Measurements from ENCODE around the gene SARDH.
A peak's percentile ranks its signal among the peaks of the same experiment; 100 is the strongest.

SARDH gene

DNA sequence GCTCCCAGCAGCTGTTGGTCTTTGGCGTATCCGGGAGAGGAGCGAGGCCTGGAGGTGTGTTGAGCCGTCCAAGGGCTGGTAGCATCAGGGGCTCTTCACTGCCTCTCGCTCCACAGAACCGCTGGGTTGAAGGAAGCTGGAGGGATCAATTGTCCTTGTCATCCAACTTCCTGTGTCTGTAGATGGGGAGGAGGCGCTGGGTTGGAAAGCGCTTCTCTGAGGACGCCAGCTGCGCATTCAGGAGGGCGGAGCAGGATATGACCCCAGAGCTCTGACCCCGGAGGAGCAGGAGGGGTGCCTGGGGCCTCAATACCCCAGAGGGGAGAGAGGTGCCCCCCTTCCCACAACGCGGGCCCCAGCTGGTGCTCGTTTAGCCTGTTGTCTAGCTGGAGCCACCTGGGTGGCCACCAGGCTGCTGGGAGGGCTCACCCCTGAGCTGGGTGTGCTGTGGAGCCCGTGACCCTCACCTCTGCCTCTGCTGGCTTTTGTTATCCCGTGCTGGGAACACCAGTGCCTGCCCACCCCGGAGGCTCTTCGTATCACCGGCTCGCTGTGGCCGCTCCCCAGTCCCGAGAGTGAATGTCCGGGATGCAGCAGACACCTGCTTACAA lies 104.0 kb downstream of the SARDH start:
- H3K9ac ChIP-seq (ENCODE audit: low read depth, low read length) = no peak overlapping the region

GRCh38 chr9:133633681-133634080 lies 104.5 kb downstream of the SARDH start:
- Histone ChIP-seq H3K9me3 (ENCODE audit: insufficient read depth, low read length, severe bottlenecking) (no peaks in the 10 kb centered on the region), H3K4me1 (ENCODE audit: insufficient read depth, low read length) (peaks cover 4% of the 10 kb centered on the region), H3K36me3 (ENCODE audit: insufficient read depth, low read length) (no peaks in the 10 kb centered on the region), H3K4me2 (ENCODE audit: insufficient read depth, low read length) (no peak overlapping the region), H2AFZ (ENCODE audit: low read depth, low read length) (no peak overlapping the region), H3K4me3 (ENCODE audit: low read depth in 1 of 2, low read length in 2 of 2) (no peak overlapping the region), H3K27ac (ENCODE audit: low read length) (no peak overlapping the region), H3K27me3 (ENCODE audit: insufficient read depth, low read length, poor library complexity) (no peaks in the 10 kb centered on the region), H4K20me1 (ENCODE audit: insufficient read depth, low read length) (no peaks in the 10 kb centered on the region; the same call in 1 of the 2 replicates), H3K9ac (ENCODE audit: low read depth, low read length) (no peak overlapping the region), H3K79me2 (ENCODE audit: insufficient read depth, low read length) (no peaks in the 10 kb centered on the region)
- no peak for TF ChIP-seq EZH2 (IDR thresholded peaks at IDR 0.05; ENCODE audit: borderline replicate concordance, low read depth, low read length, severe bottlenecking)
- TF ChIP-seq, protein P1, sequence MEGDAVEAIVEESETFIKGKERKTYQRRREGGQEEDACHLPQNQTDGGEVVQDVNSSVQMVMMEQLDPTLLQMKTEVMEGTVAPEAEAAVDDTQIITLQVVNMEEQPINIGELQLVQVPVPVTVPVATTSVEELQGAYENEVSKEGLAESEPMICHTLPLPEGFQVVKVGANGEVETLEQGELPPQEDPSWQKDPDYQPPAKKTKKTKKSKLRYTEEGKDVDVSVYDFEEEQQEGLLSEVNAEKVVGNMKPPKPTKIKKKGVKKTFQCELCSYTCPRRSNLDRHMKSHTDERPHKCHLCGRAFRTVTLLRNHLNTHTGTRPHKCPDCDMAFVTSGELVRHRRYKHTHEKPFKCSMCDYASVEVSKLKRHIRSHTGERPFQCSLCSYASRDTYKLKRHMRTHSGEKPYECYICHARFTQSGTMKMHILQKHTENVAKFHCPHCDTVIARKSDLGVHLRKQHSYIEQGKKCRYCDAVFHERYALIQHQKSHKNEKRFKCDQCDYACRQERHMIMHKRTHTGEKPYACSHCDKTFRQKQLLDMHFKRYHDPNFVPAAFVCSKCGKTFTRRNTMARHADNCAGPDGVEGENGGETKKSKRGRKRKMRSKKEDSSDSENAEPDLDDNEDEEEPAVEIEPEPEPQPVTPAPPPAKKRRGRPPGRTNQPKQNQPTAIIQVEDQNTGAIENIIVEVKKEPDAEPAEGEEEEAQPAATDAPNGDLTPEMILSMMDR (IDR thresholded peaks at IDR 0.05; ENCODE audit: borderline replicate concordance, extremely low read depth, low read length, poor library complexity, severe bottlenecking) = no peak
- ATAC-seq (ENCODE audit: insufficient read depth, low read depth) (no peak), DNase-seq (no peak)

More for the DNA sequence above, 104.0 kb downstream of the SARDH start:
- no peaks in the 10 kb centered on the region for H3K36me3 ChIP-seq (ENCODE audit: insufficient read depth, low read length)
- peaks cover 4% of the 10 kb centered on the region for H3K4me1 ChIP-seq (ENCODE audit: insufficient read depth, low read length)
- TF ChIP-seq EZH2 (IDR thresholded peaks at IDR 0.05; ENCODE audit: borderline replicate concordance, low read depth, low read length, severe bottlenecking) = no peak
- TF ChIP-seq, protein P1 (IDR thresholded peaks at IDR 0.05; ENCODE audit: borderline replicate concordance, extremely low read depth, low read length, poor library complexity, severe bottlenecking) = no peak
- H3K79me2 ChIP-seq (ENCODE audit: insufficient read depth, low read length) = no peaks in the 10 kb centered on the region
- no peak overlapping the region for H3K27ac ChIP-seq (ENCODE audit: low read length)
- no peak overlapping the region for H3K4me3 ChIP-seq (ENCODE audit: low read depth in 1 of 2, low read length in 2 of 2)
- H4K20me1 ChIP-seq (ENCODE audit: insufficient read depth, low read length) = no peaks in the 10 kb centered on the region; the same call in 1 of the 2 replicates
- H2AFZ ChIP-seq (ENCODE audit: low read depth, low read length) = no peak overlapping the region
- DNase-seq (peak; percentile 55), ATAC-seq (ENCODE audit: insufficient read depth, low read depth) (peak; percentile 74)
- H3K27me3 ChIP-seq (ENCODE audit: insufficient read depth, low read length, poor library complexity) = no peaks in the 10 kb centered on the region
- no peak overlapping the region for H3K4me2 ChIP-seq (ENCODE audit: insufficient read depth, low read length)
- H3K9me3 ChIP-seq (ENCODE audit: insufficient read depth, low read length, severe bottlenecking) = no peaks in the 10 kb centered on the region

- Histone ChIP-seq H3K9me3 (ENCODE audit: insufficient read depth, low read length, severe bottlenecking) (no peaks in the 10 kb centered on the region), H3K27me3 (ENCODE audit: insufficient read depth, low read length, poor library complexity) (no peaks in the 10 kb centered on the region), H2AFZ (ENCODE audit: low read depth, low read length) (no peak overlapping the region), H3K9ac (ENCODE audit: low read depth, low read length) (no peak overlapping the region), H3K4me1 (ENCODE audit: insufficient read depth, low read length) (peaks cover 4% of the 10 kb centered on the region), H3K4me3 (ENCODE audit: low read depth in 1 of 2, low read length in 2 of 2) (no peak overlapping the region), H3K36me3 (ENCODE audit: insufficient read depth, low read length) (no peaks in the 10 kb centered on the region), H3K27ac (ENCODE audit: low read length) (no peak overlapping the region), H3K4me2 (ENCODE audit: insufficient read depth, low read length) (no peak overlapping the region), H4K20me1 (ENCODE audit: insufficient read depth, low read length) (no peaks in the 10 kb centered on the region; the same call in 1 of the 2 replicates), H3K79me2 (ENCODE audit: insufficient read depth, low read length) (no peaks in the 10 kb centered on the region)
- ATAC-seq (ENCODE audit: insufficient read depth, low read depth) = no peak
- DNase-seq = no peak
- TF ChIP-seq EZH2 (IDR thresholded peaks at IDR 0.05; ENCODE audit: borderline replicate concordance, low read depth, low read length, severe bottlenecking) = no peak
- TF ChIP-seq, protein P1 (IDR thresholded peaks at IDR 0.05; ENCODE audit: borderline replicate concordance, extremely low read depth, low read length, poor library complexity, severe bottlenecking) = no peak
Measured at GRCh38 chr9:133632806-133633680, 105.1 kb downstream of the SARDH start.
